GM18517 (cell line): ENCODE data around the gene CDYL2.
"Not testable (repeated sequence)": the region's sequence is repeated elsewhere in the genome, so short reads cannot be mapped to it uniquely, and the experiment has no call there.

ENCODE experiments used
- ATAC-seq: cut with Tn5 transposase; IDR thresholded peaks from one replicate; pipeline ENCODE4 v1.9.1; 2021; ENCODE audit warnings: mild to moderate bottlenecking, moderate library complexity; ENCODE audit not compliant: unreplicated experiment

CDYL2 gene

DNA sequence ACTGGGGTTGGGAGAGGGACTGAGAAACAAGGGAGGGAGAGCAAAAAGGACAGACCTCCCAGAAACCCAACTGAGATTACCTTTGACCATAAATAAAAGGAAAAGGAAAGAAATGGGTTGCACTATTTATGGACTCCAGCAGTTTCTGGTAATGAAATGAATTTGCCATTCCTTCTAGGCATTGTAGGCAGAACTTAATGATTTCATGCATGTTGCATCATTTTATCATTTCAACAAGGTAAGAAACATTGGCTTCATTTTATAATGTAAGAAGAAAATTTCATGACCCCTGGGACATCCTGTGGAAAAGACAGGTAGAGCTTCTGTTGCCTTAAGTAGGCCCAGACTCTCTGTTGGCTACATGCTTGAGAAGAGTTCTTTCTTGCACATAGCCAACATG, 8.2 kb upstream of the CDYL2 start:
- no peak for ATAC-seq

DNA sequence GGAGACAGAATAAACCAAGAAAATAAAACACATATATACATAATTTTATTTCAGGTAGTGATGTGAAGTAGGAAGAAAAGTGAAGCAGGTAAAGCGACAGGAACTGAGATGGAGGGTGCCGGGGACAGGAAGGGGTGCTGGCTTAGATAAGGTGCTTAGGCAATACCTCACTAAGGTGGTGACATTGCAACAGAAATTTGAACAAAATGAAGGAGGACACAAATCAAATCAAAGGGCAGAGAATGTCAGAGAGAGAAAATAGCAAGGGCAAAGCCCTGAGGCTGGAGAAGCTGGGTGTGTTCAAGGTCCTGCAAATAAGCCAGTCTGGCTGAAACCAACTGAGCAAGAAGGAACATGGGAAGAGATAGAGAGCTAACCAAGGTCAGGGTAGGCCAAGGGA, 5.0 kb upstream of the CDYL2 start:
- ATAC-seq, result no peak

DNA sequence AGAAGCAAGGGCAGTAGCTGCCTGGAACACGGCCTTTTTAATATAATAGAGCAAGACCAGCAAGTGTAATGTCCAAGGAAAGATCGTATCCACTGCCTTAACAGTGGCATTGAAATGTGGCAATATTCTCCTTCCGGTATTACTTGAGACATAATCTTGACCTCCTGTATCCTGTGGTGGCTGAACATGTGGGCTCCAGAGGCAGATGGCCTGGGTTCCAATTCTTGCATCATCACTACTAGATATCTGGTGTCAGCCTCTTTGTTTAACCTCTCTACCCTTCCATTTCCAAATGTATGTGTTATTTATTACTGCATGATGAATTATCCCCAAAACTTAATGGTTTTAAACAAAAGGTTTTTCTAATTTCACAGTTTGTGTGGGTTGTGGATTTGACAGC, 3.5 kb upstream of the CDYL2 start:
- no peak for ATAC-seq

DNA sequence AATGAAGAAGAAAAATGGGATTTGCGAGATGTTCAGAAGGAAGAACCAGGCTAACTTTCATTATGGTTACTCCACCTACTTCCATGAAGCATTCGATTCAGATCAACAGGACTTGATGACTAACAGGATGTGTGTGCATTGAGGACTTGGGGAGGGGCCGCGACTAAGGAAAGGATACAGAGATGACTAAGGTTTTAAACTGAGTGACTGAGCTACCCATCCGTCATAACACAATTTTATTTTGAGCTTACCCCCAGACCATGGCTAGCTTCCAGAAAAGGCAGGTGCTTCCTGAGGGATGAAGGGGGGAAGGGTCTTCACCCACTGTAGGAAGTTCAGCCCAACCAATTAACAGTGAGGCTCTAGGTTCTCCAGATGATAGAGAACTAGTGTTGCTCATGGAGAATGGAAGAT, 2.5 kb upstream of the CDYL2 start:
- no peak for ATAC-seq

DNA sequence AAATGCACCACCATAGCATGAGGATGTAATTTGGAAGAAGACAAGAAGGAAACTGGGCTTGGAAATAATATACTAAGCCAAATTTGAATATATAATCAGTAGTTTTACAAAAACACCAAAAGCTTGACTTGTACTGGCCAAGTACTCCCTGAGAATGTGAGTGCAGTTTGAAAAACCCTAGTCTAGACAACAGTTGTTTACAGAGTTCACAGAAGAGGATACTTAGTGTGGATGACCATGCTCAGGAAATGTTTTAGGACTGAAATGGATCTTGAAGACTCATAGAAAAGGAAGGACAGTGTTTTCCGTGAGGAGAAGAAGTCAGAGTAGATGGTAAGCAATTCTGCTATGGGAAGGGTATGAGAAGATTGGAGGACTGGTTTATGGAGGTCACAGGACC, 1.9 kb upstream of the CDYL2 start:
- ATAC-seq, result no peak

DNA sequence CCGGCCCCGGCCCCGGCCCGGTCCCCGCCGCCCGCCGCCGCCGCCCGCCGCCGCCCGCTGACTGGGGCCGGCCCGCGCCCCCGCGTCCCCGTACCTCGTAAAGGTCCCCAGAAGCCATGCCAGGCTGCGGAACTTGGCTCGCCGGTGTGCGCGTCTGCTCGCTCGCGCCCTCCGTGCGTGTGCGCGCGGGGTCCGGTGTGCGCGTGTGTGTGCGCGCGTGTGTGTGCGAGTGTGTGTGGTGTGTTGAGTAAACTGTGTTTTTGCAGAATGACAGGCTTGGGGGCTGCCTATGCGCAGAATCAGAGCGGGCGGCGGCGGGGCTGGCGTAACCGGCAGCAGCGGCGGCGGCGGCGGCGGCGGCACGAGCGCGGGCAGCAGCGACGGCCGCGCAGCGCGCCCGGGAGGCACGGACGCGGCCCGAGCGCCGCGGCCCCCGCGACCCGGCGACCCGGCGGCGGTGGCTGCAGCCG, 307 bp downstream of the CDYL2 start:
- no peak for ATAC-seq

DNA sequence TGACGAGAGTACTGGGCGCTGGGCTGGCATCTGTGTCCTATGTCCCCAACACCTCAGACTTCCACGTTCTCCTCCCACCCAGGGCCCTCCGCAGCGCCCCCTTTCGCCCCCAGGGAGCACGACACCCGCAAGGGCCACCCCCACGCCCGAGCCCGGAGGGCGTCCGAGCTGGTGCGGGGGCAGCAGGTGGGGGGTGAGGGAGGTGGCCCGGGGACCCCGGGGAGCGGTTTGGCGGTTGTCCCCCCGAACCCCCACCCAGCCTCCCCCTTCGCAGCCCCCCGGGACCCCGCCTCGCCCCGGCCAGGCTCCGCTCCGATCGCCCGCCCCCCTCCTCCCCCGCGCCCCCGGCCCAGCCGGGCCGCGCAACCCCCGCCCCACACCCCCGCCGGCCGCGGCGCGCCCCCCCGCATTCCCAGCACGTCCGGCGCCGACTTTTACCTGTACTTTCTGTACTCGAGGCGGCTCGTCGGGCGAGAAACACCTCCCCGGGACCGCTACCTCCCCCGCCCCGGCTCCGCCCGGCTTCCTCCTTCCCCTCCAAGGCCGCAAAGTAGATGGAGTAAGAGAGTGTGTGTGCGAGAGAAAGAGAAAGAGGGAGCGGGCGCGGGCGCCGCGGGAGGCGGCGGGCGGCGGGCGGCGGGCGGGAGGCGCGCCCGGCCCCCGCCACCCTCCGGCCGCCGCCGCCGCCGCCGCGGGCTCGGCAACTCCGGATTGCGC, 901 bp downstream of the CDYL2 start:
- no peak for ATAC-seq

DNA sequence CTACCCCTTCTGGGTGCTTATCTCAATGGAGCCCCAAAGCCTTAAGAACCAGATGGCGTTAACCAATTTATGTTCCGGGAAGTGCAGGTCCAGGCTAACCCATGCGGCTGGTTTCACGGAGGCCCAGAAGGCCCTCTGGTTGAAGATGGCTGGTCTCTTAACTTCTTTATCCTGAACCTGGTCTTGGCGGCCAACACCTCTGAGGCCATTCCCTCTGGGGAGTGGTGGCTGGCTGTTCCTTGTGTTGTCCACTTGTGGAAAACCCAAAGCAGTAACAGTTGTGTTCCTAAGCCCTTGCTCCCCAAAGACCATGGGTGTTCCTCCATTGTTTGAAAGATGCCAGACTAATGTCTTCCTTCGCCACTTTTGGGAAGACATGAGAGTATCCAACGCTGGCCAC, 1.5 kb downstream of the CDYL2 start:
- no peak for ATAC-seq

DNA sequence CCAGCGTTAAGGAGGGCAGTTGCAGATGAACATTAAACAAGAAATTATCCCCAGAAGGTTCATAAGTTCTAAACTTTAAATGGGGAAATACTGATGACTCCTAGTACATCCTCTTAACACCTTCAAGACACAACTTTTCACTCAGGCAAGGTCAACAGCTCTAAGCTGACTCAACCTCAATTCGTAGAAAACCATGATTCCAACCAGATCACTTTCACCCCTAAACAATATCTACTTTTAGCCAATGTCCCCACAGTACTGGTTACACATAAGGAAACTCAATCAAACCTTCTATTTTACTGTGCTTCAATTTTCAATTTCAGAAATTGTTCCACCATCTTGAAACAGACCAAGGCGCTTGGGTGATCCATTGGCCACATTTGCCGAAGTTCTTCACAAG, 2.3 kb downstream of the CDYL2 start:
- no peak for ATAC-seq

DNA sequence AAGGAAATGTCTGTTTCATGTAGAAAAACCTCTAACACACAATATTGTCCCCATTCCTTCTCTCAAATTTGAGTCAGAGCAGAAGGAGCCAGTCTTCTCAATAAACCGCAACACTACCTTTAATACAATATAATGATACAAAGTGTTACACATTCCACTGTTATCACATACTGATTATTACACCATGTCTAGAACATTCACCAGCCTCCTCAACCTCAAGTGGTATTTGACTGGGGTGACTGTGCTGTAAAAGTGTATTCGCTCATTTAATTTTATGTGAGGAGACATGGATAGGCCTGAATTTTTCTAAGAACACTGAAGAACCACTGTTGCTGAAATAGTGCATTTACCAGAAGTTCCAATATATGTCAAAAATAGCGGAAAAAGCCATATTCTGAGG, 10.3 kb downstream of the CDYL2 start:
- ATAC-seq, result no peak

DNA sequence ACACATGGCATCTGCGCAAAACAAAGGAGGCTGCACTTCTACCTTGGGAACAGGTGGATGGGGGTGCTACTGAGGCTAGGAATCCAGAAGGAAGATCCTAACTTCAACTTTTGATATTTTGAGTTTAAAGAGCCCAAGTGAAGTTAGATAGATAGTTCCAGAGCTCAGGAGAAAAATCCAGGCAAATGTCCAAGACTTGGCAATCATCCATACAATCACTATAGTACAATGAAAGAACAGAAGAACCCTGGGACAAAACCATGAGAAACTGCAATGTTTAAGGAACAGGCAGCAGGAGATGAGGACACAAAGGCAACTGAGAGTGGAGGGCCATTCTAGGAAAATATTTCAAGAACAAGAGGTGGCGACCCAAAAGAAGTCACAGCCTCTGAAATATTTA, 12.4 kb downstream of the CDYL2 start:
- ATAC-seq, result no peak

DNA sequence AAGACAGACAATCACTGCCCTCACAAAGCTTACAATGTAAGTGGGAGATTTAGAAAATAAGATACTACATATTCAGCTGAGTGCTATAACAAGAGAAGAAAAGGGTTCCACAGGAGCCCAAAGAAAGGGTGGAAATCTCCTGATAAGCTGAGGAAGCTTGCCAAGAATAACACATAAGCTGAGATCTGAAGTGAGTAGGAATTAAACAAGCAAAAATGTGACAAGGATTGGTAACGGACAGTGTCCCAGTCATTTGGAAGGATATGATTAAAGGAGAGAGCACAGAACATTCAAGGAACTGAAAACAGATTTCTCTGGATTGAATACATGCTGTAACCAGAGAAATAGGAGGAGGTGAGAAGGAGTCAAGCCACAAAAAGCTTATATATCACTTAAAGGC, 13.0 kb downstream of the CDYL2 start:
- no peak for ATAC-seq

DNA sequence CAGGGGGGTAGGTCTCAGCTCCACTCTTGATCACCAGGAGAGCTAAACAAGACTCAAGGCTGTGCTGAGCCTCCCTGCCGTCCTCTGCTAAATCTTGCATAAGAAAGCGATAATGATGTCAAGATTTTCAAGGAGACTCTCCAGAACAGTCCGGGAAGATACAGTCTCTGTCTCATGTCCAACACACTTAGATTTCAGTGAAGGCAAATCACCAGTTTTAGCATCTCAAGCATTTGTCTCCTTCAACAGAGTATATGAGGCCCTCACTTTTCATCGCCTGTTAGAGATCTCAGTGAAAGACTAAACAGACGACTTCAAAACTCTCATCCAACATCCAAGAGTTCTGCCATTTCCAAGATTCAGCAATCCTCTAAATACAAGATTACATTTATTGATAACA, 13.6 kb downstream of the CDYL2 start:
- ATAC-seq, result no peak

DNA sequence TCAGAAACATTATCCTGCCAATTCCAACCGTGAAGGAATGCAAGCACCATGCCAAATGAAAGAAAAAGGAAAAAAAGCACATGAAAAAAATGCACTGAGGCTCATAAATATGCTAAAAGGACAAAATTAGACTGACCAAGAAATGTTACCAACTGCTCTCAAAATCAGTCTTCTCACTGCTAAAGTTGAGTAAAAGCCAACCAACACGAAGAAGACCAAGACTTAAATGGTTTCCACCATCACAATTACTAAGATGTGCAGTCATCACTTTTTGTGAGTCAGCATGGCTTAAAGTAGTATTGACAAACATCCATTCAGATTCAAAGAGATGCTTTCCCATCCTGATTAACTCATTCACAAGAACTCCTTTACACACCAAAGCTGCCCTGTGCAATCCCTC, 16.4 kb downstream of the CDYL2 start:
- ATAC-seq, result no peak

DNA sequence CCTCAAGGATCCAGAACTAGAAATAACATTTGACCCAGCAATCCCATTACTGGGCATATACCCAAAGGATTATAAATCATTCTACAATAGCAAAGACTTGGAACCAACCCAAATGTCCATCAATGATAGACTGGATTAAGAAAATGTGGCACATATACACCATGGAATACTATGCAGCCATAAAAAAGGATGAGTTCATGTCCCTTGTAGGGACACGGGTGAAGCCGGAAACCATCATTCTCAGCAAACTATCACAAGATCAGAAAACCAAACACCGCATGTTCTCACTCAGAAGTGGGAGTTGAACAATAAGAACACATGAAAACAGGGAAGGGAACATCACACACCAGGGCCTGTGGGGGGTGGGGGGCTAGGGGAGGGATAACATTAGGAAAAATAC, 17.8 kb downstream of the CDYL2 start:
- not testable (repeated sequence) for ATAC-seq

DNA sequence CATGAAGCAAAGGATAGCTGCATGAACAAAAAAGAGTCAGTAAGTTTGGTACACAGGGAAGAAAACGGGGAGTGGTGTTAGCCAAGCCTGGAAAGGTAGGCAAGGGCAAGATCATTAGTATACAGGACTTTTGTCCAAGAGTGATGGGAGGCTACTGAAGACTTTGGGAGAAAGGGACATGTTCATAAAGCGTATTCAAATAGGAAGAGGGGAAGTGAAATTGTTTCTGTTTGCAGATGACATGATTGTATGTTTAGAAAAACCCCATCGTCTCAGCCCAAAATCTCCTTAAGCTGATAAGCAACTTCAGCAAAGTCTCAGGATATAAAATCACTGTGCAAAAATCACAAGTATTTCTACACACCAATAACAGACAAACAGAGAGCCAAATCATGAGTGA, 19.4 kb downstream of the CDYL2 start:
- ATAC-seq, result no peak

DNA sequence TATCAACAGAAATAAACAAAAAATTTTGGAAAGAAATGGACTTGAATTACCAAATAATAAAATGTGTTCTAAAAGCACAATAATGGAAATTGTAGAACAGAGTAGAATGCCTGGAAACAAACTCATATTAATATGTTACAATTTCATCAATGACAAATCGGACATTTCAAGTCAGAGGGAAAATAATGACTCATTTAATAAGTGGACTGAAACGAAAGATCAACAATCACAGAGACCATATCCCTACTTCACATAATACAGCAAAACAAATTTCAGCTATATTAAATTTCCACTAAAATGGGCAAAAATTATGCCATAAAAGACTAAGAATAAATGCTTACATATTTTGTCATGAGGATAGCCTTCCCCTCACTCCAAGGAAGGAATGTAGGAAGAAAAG, 25.7 kb downstream of the CDYL2 start:
- ATAC-seq, result no peak

DNA sequence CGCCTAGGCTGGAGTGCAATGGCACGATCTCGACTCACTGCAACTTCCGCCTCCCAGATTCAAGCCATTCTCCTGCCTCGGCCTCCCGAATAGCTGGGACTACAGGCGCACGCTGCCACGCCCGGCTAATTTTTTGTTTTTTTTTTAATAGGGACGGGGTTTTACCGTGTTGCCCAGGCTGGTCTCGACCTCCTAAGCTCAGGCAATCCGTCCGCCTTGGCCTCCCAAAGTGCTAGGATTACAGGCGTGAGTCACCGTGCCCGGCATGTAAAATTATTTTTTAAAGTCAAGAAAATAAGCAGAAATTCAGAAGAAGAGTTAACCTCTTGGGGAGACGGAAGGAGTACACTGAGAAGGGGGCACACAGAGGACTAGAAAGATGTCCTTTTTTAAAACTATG, 27.5 kb downstream of the CDYL2 start:
- no peak for ATAC-seq

DNA sequence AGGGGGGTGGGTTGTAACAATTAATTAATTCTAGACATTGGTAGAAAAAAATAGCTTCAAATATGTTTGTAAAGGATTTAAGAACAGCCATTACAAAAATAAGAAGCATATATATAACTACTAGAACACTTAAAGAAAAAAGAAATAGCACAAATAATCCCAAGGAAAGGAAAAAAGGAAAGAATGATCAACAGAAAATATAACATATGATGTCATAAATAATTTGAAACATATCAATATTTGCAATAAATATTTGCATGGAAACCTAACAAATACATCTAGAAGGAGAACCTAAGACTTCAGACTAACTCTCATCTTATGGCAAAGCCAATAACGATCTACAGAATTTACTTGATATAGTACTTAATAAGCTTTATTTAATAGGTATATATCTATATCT, 28.9 kb downstream of the CDYL2 start:
- ATAC-seq, result no peak

DNA sequence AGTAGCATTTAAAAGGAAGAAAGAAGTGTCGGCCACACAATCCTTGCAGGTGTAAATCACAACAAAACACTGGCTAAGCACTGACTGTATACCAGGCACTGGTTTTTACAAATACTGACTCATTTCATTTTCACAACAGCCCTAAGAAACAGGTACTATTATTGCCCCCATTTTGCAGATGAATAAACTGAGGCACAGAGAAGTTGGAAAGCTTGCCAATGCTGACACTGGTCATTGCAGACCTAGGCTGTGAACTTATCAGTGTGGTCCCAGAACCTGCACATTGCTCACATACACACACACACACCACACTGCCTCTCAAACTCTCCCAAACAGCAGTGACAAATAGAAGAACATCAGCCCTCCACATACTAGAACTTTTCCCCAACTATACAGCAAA, 37.6 kb downstream of the CDYL2 start:
- no peak for ATAC-seq

DNA sequence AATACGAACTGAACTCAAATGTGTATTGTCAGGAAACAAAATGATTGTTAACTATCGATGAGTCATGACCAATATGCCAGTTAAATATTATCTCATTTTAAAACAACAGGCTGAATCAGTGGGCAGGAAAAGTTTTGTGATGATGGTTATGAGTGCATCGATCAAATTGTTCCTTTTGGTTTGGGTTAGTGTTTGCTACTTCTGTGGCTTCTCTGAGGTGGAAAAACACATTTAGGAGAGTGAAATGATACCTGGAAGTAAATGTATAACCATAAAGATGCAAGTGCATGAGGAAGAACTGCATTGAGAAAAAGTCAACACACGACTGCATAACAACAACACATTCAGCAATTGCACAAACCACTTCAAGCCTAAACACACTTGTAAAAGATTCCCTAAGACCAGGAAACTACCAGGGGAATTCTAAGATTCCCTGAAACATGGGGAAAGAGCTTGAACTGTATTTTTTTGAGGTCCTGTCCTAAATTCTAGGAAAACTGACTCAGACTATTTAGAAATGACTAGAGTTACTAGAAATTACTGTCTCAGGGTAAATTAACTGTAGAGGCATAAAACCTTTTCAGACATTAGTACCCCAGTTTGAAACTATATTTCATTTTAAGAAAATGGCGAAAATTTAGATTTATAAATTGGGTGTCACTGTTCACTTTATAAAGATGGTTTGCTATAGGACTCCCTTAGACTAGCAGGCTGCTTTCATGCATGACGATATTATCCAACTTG, 44.8 kb downstream of the CDYL2 start:
- no peak for ATAC-seq

DNA sequence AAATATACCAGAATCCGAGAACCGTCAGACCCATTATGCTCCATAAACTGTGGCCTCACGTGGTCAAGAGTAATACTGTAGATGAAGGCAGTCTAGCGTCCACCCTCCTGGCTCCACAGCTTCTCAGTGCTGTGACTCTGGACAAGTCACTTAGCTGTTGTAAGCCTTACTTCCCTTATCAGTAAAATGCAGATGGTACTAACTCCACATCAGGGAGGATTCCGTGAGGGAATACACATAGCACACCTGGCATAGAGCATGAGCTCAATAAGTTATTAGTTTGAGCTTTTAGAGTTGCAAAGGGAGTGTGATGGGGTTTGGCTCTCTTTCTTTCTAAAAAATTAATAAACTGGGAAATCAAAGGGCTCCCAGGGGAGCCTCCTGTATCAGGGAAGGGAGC, 49.9 kb downstream of the CDYL2 start:
- ATAC-seq, result no peak

DNA sequence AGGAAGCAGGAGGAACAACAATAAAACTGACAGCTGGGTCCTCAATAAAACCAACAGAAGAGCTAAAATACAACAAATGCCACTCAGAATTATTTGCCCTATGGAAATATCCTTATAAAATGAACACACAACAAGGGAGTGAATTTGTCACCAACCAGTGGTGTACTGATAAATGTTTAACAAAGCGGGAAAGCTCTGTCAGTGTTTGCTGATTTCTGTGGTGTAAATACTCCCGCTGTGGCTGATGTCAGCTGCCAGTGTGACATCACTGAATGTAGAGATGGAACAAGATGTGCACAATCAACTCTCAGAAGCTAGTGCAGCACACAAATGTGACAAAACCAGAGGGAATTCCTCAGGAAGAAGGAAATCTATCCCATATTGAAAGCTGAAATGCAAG, 51.9 kb downstream of the CDYL2 start:
- ATAC-seq, result no peak
